Kidney (tissue), 22 donors: ENCODE results near the gene AKAP17A. TPM values are rescaled to one million over a fixed set of nuclear protein-coding genes. Genes with fewer than 3 reads are reported as not detected.
A peak's percentile ranks its signal among the peaks of the same experiment; 100 is the strongest.

Experiments used
- DNase-seq, 5 donors: peaks; one replicate each; pipeline ENCODE4 v3.0.0-alpha.2; 2013 to 2020
- FAIRE-seq: peaks from 2 replicates; lab custom pipeline; 2012; peaks lifted over from hg19 to GRCh38; lab: Jason Lieb, UNC
- H3K27ac ChIP-seq, 2 donors: one replicate each; pipeline ENCODE4 v1.7.0; 2013; ENCODE audit warnings: low read depth in 2 of 2, low read length in 2 of 2, inconsistent platforms in 1 of 2
- H3K27me3 ChIP-seq: one replicate; pipeline ENCODE4 v1.7.1; 2013; ENCODE audit warnings: low read length, inconsistent platforms; ENCODE audit not compliant: control insufficient read depth, insufficient read depth
- H3K36me3 ChIP-seq, 3 donors: one replicate each; pipeline versions ENCODE4 v1.7.0 to v1.7.1; 2013; ENCODE audit warnings: low read length in 3 of 3, control low read depth in 1 of 3, inconsistent platforms in 1 of 3; ENCODE audit not compliant: insufficient read depth in 3 of 3, control insufficient read depth in 2 of 3
- H3K4me1 ChIP-seq, 3 donors: one replicate each; pipeline versions ENCODE4 v1.7.0 to v1.7.1; 2013; ENCODE audit warnings: low read length in 3 of 3, inconsistent platforms in 1 of 3, low read depth in 1 of 3; ENCODE audit not compliant: control insufficient read depth in 2 of 3, insufficient read depth in 2 of 3
- H3K4me3 ChIP-seq, 3 donors: one replicate each; pipeline versions ENCODE4 v1.7.0 to v1.8.1; 2013; ENCODE audit warnings: low read length in 3 of 3, control low read depth in 1 of 3, inconsistent platforms in 1 of 3
- H3K9ac ChIP-seq, 3 donors: one replicate each; pipeline versions ENCODE4 v1.7.0 to v1.7.1; 2013; ENCODE audit warnings: low read length in 3 of 3, control low read depth in 1 of 3, inconsistent platforms in 1 of 3
- H3K9me3 ChIP-seq, 3 donors: one replicate each; pipeline versions ENCODE4 v1.7.0 to v1.7.1; 2013; ENCODE audit warnings: low read length in 3 of 3, control low read depth in 1 of 3, inconsistent platforms in 1 of 3; ENCODE audit not compliant: control insufficient read depth in 2 of 3, insufficient read depth in 1 of 3
- CTCF ChIP-seq: IDR thresholded peaks from 3 replicates; pipeline ENCODE4 v1.5.1; 2012; ENCODE audit warnings: mild to moderate bottlenecking, moderate library complexity, borderline replicate concordance; ENCODE audit not compliant: insufficient read depth; ENCODE audit errors: extremely low read depth
- intact Hi-C: fragments of 100-400 bp; cut with DNase I; formaldehyde crosslinking; loops from one replicate; pipeline ENCODE4 v1.11.1; 2022
- long read RNA-seq, 10 donors: library from polyadenylated mRNA in 1 of 10; unstranded in 1 of 10; transcript quantifications; one replicate each; pipeline ENCODE4 v2.0.0 and lab custom pipeline, GENCODE V29; 2021 to 2026
- polyA plus RNA-seq: library from polyadenylated mRNA; stranded (reverse); fragments of 350-450 nt; fragmentation: Illumina TruSeq; extraction: RNeasy Lipid Tissue Mini Kit (QIAGEN cat#74804); gene quantifications from one replicate; pipeline ENCODE4 v1.2.3, GENCODE V29; 2014; ENCODE audit warnings: low read depth, low replicate concordance; ENCODE audit not compliant: insufficient read depth
- total RNA-seq: library from RNA; stranded (reverse); fragmentation: NEBNext Ultra II Directional; extraction: Animal tissue kit (Norgen Biotek cat#: 25700); gene quantifications from one replicate; pipeline ENCODE4 v1.2.1, GENCODE V29; 2021
- donor health status: control.
- donor health status: control.
- donor health status: control.
- donor health status: control.
- donor health status: control.
- donor health status: DM: yes; HTN: yes; CAD: no.
- donor health status: Normal renal cell carcinoma (clear cell type).

The AKAP17A gene
- total RNA-seq (45.1 TPM), polyA plus RNA-seq (19.6 TPM)
- long read RNA-seq, donor 1, transcript AKAP17A-201 (5 exons, 3,204 nt): major isoform, 5 of 7 reads
- long read RNA-seq, donor 1, partial matches to known transcripts: 0 of 7 reads
- long read RNA-seq, donor 1, other reads (novel, unspliced or antisense): 0 of 7 reads
- long read RNA-seq, donor 2, transcript AKAP17A-202 (4 exons, 2,187 nt): major isoform, 6 of 16 reads
- long read RNA-seq, donor 2, partial matches to known transcripts: 6 of 16 reads
- long read RNA-seq, donor 2, other reads (novel, unspliced or antisense): 0 of 16 reads
- long read RNA-seq, donor 3, transcript AKAP17A-202 (4 exons, 2,187 nt): major isoform, 8 of 11 reads
- long read RNA-seq, donor 3, partial matches to known transcripts: 0 of 11 reads
- long read RNA-seq, donor 3, other reads (novel, unspliced or antisense): 0 of 11 reads
- long read RNA-seq, donor 4, transcript AKAP17A-202 (4 exons, 2,187 nt): major isoform, 8 of 18 reads
- long read RNA-seq, donor 4, transcript AKAP17A-201 (5 exons, 3,204 nt): major isoform, 8 of 18 reads
- long read RNA-seq, donor 4, partial matches to known transcripts: 0 of 18 reads
- long read RNA-seq, donor 4, other reads (novel, unspliced or antisense): 0 of 18 reads
- long read RNA-seq, donor 5, partial matches to known transcripts: 0 of 1 reads
- long read RNA-seq, donor 5, other reads (novel, unspliced or antisense): 0 of 1 reads
- long read RNA-seq, donor 6, partial matches to known transcripts: 0 of 1 reads
- long read RNA-seq, donor 6, other reads (novel, unspliced or antisense): 0 of 1 reads
- long read RNA-seq, donor 7, transcript AKAP17A-202 (4 exons, 2,187 nt): major isoform, 58 of 181 reads
- long read RNA-seq, donor 7, transcript AKAP17A-201 (5 exons, 3,204 nt): major isoform, 58 of 181 reads
- long read RNA-seq, donor 7, transcript AKAP17A-203 (6 exons, 3,232 nt): minor isoform, 21 of 181 reads
- long read RNA-seq, donor 7, partial matches to known transcripts: 14 of 181 reads
- long read RNA-seq, donor 7, other reads (novel, unspliced or antisense): 30 of 181 reads
- long read RNA-seq, donor 8, transcript AKAP17A-202 (4 exons, 2,187 nt): major isoform, 12 of 32 reads
- long read RNA-seq, donor 8, partial matches to known transcripts: 16 of 32 reads
- long read RNA-seq, donor 8, other reads (novel, unspliced or antisense): 0 of 32 reads
- long read RNA-seq, donor 9, partial matches to known transcripts: 0 of 5 reads
- long read RNA-seq, donor 9, other reads (novel, unspliced or antisense): 0 of 5 reads
- long read RNA-seq, donor 10, transcript AKAP17A-202 (4 exons, 2,187 nt): major isoform, 8 of 17 reads
- long read RNA-seq, donor 10, partial matches to known transcripts: 6 of 17 reads
- long read RNA-seq, donor 10, other reads (novel, unspliced or antisense): 0 of 17 reads

GRCh38 chrX:1591102-1591862 lies at the start of gene AKAP17A:
AKAP17A (plus strand) TSS chrX:1591604; CDS start chrX:1593463, 1,859 bp downstream.
- peak within 1 kb of the TSS; percentile 71 to 79 (median 75) for H3K4me3 ChIP-seq
- peak within 1 kb of the TSS in 1 of 2 donors; percentile 47 for H3K27ac ChIP-seq
- peak within 1 kb of the TSS; percentile 55 to 81 (median 80) for H3K9ac ChIP-seq
- FAIRE-seq (no peak), DNase-seq (peak; percentile 97 to 100 (median 98))
- H3K36me3 ChIP-seq: peaks cover 10 to 26% (median 16%) of the 10 kb centered on the region in 3 donors
- intact Hi-C loops: no loop called here
- no peaks in the 10 kb centered on the region for H3K27me3 ChIP-seq
- no peaks in the 10 kb centered on the region for H3K9me3 ChIP-seq
- peaks cover 0 to 13% (median 0%) of the 10 kb centered on the region in 3 donors for H3K4me1 ChIP-seq
- TF ChIP-seq CTCF: peak; percentile 11

GRCh38 chrX:1542994-1543725 lies 48.2 kb upstream of the AKAP17A start:
- no peak for DNase-seq
- Histone ChIP-seq H3K36me3 (no peaks in the 10 kb centered on the region), H3K9me3 (peaks cover 0 to 4% (median 0%) of the 10 kb centered on the region in 3 donors), H3K27me3 (no peaks in the 10 kb centered on the region), H3K4me3 (no peak overlapping the region), H3K4me1 (no peaks in the 10 kb centered on the region), H3K27ac (no peak overlapping the region), H3K9ac (no peak overlapping the region)
- TF ChIP-seq CTCF: no peak
- intact Hi-C loops: no loop called here
- FAIRE-seq: no peak
